ENCODE data around the gene XXYLT1. TPM values are rescaled to one million over a fixed set of nuclear protein-coding genes. Genes with fewer than 3 reads are reported as not detected.

XXYLT1 gene
- total RNA-seq, 1 experiment from 2014 or later: 10.9 TPM

DNA sequence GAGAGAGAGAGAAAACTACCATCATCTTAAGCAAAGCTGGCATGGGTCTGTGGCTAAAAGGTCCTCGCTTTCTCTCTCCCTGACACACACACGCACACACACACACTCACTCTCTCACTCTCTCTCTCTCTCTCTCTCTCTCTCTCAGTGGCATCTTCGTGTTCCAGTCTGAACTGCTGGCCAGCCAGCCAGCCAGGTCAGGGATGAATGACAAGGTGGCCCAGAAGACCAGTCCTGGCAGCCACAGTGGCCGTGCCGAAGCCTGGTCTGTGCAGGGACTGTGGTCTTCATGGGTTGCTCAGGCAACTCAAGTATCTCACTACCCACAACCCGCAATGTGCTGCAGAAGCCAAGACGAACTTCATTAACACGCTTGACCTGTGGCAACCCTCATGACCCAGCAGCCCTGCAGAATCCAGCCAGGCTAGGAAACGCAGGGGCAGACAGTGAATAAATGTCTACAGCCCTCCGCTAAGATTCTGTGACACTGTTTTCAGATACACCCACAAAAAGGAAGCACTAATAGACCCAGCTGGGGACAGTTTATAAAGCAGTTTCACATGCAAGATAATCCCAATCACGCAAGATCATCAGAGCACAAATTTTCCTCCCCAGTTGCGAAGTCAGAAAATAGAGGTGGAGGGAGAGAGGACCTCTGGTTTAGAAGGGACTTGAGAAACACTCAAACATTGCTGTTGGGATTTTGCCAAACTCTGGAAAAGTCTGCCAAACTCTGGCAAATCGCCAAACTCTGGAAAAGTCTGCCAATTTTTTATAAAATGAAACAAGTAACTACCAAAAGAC, 66.4 kb downstream of the XXYLT1 start:
- H3K27ac ChIP-seq (ENCODE audit: low read depth, low read length): no peak overlapping the region
- peaks cover 7 to 26% of the 10 kb centered on the region in 2 experiments; a peak in 3 of 4 replicates for H3K4me1 ChIP-seq (ENCODE audit: control insufficient read depth in 1 of 2, insufficient read depth in 2 of 2, low read length in 2 of 2)
- 0 out of 2 replicates have a peak, but pooled peaks cover 5% of the 10 kb centered on the region for H3K79me2 ChIP-seq (ENCODE audit: insufficient read depth, low read length)
- H3K4me2 ChIP-seq (ENCODE audit: low read length): peak overlapping the region; percentile 45
- no peak overlapping the region for H3K4me3 ChIP-seq (replicated peaks in 1 of 2; ENCODE audit: low read depth in 1 of 2, low read length in 2 of 2)
- H3K9me2 ChIP-seq (ENCODE audit: insufficient read depth): no peaks in the 10 kb centered on the region
- no peak overlapping the region for H3K9ac ChIP-seq (ENCODE audit: low read length)
- ATAC-seq (peak; percentile 22; the same call in 1 of the 2 replicates), DNase-seq (ENCODE audit: low read depth, low spot score) (no peak)
- intact Hi-C loops (cut with micrococcal nuclease): no loop called here
- BruUV-seq (replicated peaks): no TSS peak
- H3K36me3 ChIP-seq (ENCODE audit: control insufficient read depth in 1 of 2, insufficient read depth in 2 of 2, low read length in 2 of 2): no peaks in the 10 kb centered on the region
- H2AFZ ChIP-seq (ENCODE audit: low read depth, low read length, poor library complexity, severe bottlenecking): no peak overlapping the region
- no peaks in the 10 kb centered on the region for H3K9me3 ChIP-seq (ENCODE audit: control insufficient read depth in 1 of 2, insufficient read depth in 1 of 2, low read depth in 1 of 2, low read length in 2 of 2)
- CTCF ChIA-PET: no interaction called here
- H4K20me1 ChIP-seq (ENCODE audit: insufficient read depth): no peaks in the 10 kb centered on the region
- TF ChIP-seq FOSL1 (IDR thresholded peaks at IDR 0.05; ENCODE audit: low read depth) (no peak), EZH2 (IDR thresholded peaks at IDR 0.05) (no peak), ELF1 (IDR thresholded peaks at IDR 0.05; ENCODE audit: borderline replicate concordance, low read depth) (no peak)
- RAD21 ChIA-PET (ENCODE audit: low non-redundant PET in 1 of 2, low total read pairs in 2 of 2, uncharacterized antibody in 2 of 2, unreplicated experiment in 2 of 2): no interaction called here
- POLR2A ChIA-PET: no interaction called here
- H3K27me3 ChIP-seq (ENCODE audit: insufficient read depth, low read length): no peaks in the 10 kb centered on the region

DNA sequence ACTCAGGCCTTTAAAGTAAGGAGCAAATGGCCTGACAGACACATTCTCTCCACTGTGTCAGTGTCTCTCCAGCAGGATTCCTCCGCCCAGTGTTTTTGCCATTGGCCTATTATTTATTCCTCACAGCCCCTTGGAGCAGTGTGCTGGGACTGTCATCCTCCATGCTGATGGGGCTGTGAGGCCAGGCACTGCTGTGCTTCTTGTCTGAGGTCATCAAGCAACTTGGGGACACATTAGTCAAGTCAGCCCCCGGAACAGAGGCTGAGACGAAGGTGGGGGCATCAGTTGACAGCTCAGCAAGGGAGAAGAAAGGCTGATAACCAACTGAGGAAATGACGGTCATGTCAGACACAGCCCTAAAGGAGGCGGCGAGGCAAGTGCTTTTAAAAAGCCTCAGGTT, 67.4 kb downstream of the XXYLT1 start:
- ATAC-seq (0 out of 2 replicates have a peak, but pooled peaks have one; percentile 20), DNase-seq (ENCODE audit: low read depth, low spot score) (no peak)
- Histone ChIP-seq H3K4me3 (replicated peaks in 1 of 2; ENCODE audit: low read depth in 1 of 2, low read length in 2 of 2) (no peak overlapping the region), H3K27ac (ENCODE audit: low read depth, low read length) (no peak overlapping the region), H3K36me3 (ENCODE audit: control insufficient read depth in 1 of 2, insufficient read depth in 2 of 2, low read length in 2 of 2) (no peaks in the 10 kb centered on the region), H3K27me3 (ENCODE audit: insufficient read depth, low read length) (no peaks in the 10 kb centered on the region), H3K79me2 (ENCODE audit: insufficient read depth, low read length) (0 out of 2 replicates have a peak, but pooled peaks cover 5% of the 10 kb centered on the region), H3K9ac (ENCODE audit: low read length) (no peak overlapping the region), H3K4me2 (ENCODE audit: low read length) (no peak overlapping the region), H3K4me1 (ENCODE audit: control insufficient read depth in 1 of 2, insufficient read depth in 2 of 2, low read length in 2 of 2) (peaks cover 7 to 29% of the 10 kb centered on the region in 2 experiments; a peak in 3 of 4 replicates), H3K9me3 (ENCODE audit: control insufficient read depth in 1 of 2, insufficient read depth in 1 of 2, low read depth in 1 of 2, low read length in 2 of 2) (no peaks in the 10 kb centered on the region), H4K20me1 (ENCODE audit: insufficient read depth) (no peaks in the 10 kb centered on the region), H3K9me2 (ENCODE audit: insufficient read depth) (no peaks in the 10 kb centered on the region), H2AFZ (ENCODE audit: low read depth, low read length, poor library complexity, severe bottlenecking) (no peak overlapping the region)
- BruUV-seq (replicated peaks): no TSS peak
- TF ChIP-seq, protein P1, sequence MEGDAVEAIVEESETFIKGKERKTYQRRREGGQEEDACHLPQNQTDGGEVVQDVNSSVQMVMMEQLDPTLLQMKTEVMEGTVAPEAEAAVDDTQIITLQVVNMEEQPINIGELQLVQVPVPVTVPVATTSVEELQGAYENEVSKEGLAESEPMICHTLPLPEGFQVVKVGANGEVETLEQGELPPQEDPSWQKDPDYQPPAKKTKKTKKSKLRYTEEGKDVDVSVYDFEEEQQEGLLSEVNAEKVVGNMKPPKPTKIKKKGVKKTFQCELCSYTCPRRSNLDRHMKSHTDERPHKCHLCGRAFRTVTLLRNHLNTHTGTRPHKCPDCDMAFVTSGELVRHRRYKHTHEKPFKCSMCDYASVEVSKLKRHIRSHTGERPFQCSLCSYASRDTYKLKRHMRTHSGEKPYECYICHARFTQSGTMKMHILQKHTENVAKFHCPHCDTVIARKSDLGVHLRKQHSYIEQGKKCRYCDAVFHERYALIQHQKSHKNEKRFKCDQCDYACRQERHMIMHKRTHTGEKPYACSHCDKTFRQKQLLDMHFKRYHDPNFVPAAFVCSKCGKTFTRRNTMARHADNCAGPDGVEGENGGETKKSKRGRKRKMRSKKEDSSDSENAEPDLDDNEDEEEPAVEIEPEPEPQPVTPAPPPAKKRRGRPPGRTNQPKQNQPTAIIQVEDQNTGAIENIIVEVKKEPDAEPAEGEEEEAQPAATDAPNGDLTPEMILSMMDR (IDR thresholded peaks at IDR 0.05 in 2 of 3, conservative IDR thresholded peaks at IDR 0.05 in 1 of 3; ENCODE audit: borderline replicate concordance in 1 of 3, insufficient read depth in 1 of 3, low read depth in 2 of 3, low read length in 2 of 3): no peak; a peak in 1 of 6 replicates
- TF ChIP-seq SRF (IDR thresholded peaks at IDR 0.05; ENCODE audit: low read depth): no peak
- TF ChIP-seq, protein P2, sequence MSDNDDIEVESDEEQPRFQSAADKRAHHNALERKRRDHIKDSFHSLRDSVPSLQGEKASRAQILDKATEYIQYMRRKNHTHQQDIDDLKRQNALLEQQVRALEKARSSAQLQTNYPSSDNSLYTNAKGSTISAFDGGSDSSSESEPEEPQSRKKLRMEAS (IDR thresholded peaks at IDR 0.05): no peak
- no peak for TF ChIP-seq YY1 (IDR thresholded peaks at IDR 0.05; ENCODE audit: extremely low read depth, insufficient replicate concordance, low read depth, low read length)
- no peak for TF ChIP-seq EZH2 (IDR thresholded peaks at IDR 0.05)
- TF ChIP-seq ZFX (IDR thresholded peaks at IDR 0.05): no peak
- no peak for TF ChIP-seq JUND (IDR thresholded peaks at IDR 0.05)
- TF ChIP-seq RAD21 (IDR thresholded peaks at IDR 0.05; ENCODE audit: low read depth): no peak
- TF ChIP-seq SIN3A (IDR thresholded peaks at IDR 0.05; ENCODE audit: low read depth): no peak
- TF ChIP-seq POLR2A (IDR thresholded peaks at IDR 0.05; ENCODE audit: borderline replicate concordance, extremely low read depth, insufficient read depth, insufficient read length): no peak
- no peak for TF ChIP-seq CEBPB (IDR thresholded peaks at IDR 0.05; ENCODE audit: low read depth)
- TF ChIP-seq ZNF274 (IDR thresholded peaks at IDR 0.05; ENCODE audit: low read depth, low read length): no peak
- intact Hi-C loops (cut with micrococcal nuclease): no loop called here
- RAD21 ChIA-PET (ENCODE audit: low non-redundant PET in 1 of 2, low total read pairs in 2 of 2, uncharacterized antibody in 2 of 2, unreplicated experiment in 2 of 2): no interaction called here
- CTCF ChIA-PET: no interaction called here
- POLR2A ChIA-PET: no interaction called here

Measured in HCT116 (cell line).